Loucy (cell line): ENCODE data around the gene HIP1.

Experiments used
- H2AFZ ChIP-seq: fragments of 200-600 bp; sonication (generic); 2 replicates; pipeline ENCODE4 v1.6.0; 2016; ENCODE audit warnings: antibody characterized with exemption, mild to moderate bottlenecking, low read length, moderate library complexity
- H3F3A ChIP-seq: fragments of 200-600 bp; 2 replicates; pipeline ENCODE4 v1.6.0; 2016; ENCODE audit warnings: antibody characterized with exemption, low read depth, mild to moderate bottlenecking
- H3K27me3 ChIP-seq: fragments of 200-600 bp; sonication (generic); 2 replicates; pipeline ENCODE4 v1.6.1; 2014; ENCODE audit warnings: low read length, mild to moderate bottlenecking; ENCODE audit not compliant: insufficient read depth, poor library complexity, severe bottlenecking
- H3K36me3 ChIP-seq: fragments of 200-600 bp; sonication (generic); 2 replicates; pipeline ENCODE4 v1.6.1; 2016; ENCODE audit warnings: low read length; ENCODE audit not compliant: insufficient read depth
- H3K4me1 ChIP-seq: fragments of 200-600 bp; sonication (generic); 2 replicates; pipeline ENCODE4 v1.5.1; 2014; ENCODE audit warnings: low read length, mild to moderate bottlenecking; ENCODE audit not compliant: insufficient read depth, poor library complexity, severe bottlenecking
- H3K4me2 ChIP-seq: fragments of 200-600 bp; sonication (generic); 2 replicates; pipeline ENCODE4 v1.6.0; 2014; ENCODE audit warnings: antibody characterized with exemption, low read length, low read depth, mild to moderate bottlenecking; ENCODE audit not compliant: poor library complexity, severe bottlenecking
- H3K4me3 ChIP-seq: fragments of 200-600 bp; sonication (generic); 2 replicates; pipeline ENCODE4 v1.5.1; 2014; ENCODE audit warnings: low read length, mild to moderate bottlenecking, mixed read lengths; ENCODE audit not compliant: poor library complexity, severe bottlenecking
- H3K79me2 ChIP-seq: fragments of 200-600 bp; sonication (generic); 2 replicates; pipeline ENCODE4 v1.6.1; 2014; ENCODE audit warnings: low read length; ENCODE audit not compliant: insufficient read depth
- H3K9ac ChIP-seq: fragments of 200-600 bp; sonication (generic); 2 replicates; pipeline ENCODE4 v1.6.0; 2014; ENCODE audit warnings: mild to moderate bottlenecking, low read depth, low read length, moderate library complexity; ENCODE audit not compliant: poor library complexity, severe bottlenecking
- H3K9me2 ChIP-seq: fragments of 200-600 bp; sonication (generic); replicated peaks from 2 replicates; pipeline ENCODE4 v1.6.1; 2016; ENCODE audit warnings: low read depth, low read length, mixed read lengths
- H3K9me3 ChIP-seq: fragments of 200-600 bp; sonication (generic); 2 replicates; pipeline ENCODE4 v1.6.1; 2014; ENCODE audit warnings: mild to moderate bottlenecking, antibody characterized with exemption, low read length, low read depth; ENCODE audit not compliant: insufficient read depth
- H4K20me1 ChIP-seq: fragments of 200-600 bp; sonication (generic); 2 replicates; pipeline ENCODE4 v1.6.0; 2014; ENCODE audit warnings: antibody characterized with exemption, low read length, mild to moderate bottlenecking; ENCODE audit not compliant: insufficient read depth, poor library complexity, severe bottlenecking
- EZH2phosphoT487 ChIP-seq: fragments of 200-600 bp; IDR thresholded peaks from 2 replicates; pipeline ENCODE4 v1.6.1; 2018; ENCODE audit warnings: antibody characterized with exemption, mild to moderate bottlenecking, moderate library complexity, borderline replicate concordance
- TF ChIP-seq, protein P1 (sequence below): fragments of 200-600 bp; sonication (generic); conservative IDR thresholded peaks from 2 replicates; pipeline ENCODE4 v1.5.1; 2014; ENCODE audit warnings: mild to moderate bottlenecking, antibody characterized with exemption, low read length

HIP1 gene

DNA sequence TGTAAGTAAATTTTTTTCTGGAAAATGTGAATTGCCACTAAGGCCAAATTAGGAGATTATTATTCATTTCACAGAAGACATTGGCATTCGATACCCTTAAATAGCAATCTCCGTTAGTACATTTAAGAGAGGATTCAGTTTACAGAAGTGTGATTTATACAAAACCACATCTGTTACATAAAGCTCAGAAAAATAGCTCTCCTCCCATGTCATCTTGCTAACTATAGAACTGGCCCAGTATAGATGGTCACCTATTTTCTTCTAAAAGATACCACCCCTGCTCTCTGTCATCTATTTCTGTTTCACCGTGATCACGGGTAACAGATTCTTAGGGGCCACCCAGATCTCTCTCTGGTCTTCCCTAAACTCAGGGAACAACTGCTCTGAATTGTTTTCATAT, 119.1 kb downstream of the HIP1 start:
- Histone ChIP-seq H4K20me1 (no peaks in the 10 kb centered on the region), H3K9ac (no peak overlapping the region)

DNA sequence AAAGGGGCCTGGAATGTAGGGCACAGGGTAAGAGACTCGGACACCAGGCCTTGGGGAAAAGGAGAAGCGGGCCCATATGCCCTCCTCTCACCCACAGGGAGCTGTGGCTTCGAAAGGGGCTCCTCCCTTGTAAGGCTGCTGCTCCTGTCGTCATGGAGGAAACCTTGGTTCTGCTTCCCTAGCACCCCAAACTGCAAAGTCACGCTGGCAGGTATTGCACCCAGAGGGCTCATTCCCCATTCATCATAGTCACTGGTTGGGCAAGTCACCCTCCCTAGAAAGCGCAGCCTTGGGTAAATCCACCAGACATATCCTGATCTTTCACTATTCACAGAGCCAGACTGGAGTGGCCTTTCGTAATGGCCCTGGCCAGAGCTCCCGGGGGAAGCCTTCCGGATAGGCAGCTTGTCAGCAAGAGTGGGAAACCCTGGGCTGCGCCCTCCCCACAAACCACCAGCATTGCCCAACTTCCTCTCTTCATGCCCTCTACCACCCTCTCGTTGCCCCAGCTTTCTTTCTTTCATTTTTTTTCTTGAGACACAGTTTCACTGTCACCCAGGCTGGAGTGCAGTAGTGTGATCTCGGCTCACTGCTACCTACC, 121.0 kb downstream of the HIP1 start:
- Histone ChIP-seq H3K79me2 (no peaks in the 10 kb centered on the region), H2AFZ (peak overlapping the region; percentile 68; the same call in 1 of the 2 replicates), H4K20me1 (no peaks in the 10 kb centered on the region), H3K4me2 (peak overlapping the region; percentile 58), H3K9me3 (no peaks in the 10 kb centered on the region), H3K9ac (peak overlapping the region; percentile 1), H3K9me2 (no peaks in the 10 kb centered on the region), H3K4me3 (peak overlapping the region; percentile 24), H3K36me3 (no peaks in the 10 kb centered on the region), H3F3A (no peaks in the 10 kb centered on the region), H3K27me3 (no peaks in the 10 kb centered on the region), H3K4me1 (peaks cover 21% of the 10 kb centered on the region)
- TF ChIP-seq EZH2phosphoT487, result no peak
- TF ChIP-seq, protein P1, sequence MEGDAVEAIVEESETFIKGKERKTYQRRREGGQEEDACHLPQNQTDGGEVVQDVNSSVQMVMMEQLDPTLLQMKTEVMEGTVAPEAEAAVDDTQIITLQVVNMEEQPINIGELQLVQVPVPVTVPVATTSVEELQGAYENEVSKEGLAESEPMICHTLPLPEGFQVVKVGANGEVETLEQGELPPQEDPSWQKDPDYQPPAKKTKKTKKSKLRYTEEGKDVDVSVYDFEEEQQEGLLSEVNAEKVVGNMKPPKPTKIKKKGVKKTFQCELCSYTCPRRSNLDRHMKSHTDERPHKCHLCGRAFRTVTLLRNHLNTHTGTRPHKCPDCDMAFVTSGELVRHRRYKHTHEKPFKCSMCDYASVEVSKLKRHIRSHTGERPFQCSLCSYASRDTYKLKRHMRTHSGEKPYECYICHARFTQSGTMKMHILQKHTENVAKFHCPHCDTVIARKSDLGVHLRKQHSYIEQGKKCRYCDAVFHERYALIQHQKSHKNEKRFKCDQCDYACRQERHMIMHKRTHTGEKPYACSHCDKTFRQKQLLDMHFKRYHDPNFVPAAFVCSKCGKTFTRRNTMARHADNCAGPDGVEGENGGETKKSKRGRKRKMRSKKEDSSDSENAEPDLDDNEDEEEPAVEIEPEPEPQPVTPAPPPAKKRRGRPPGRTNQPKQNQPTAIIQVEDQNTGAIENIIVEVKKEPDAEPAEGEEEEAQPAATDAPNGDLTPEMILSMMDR, result no peak

More for the DNA sequence above, 119.1 kb downstream of the HIP1 start:
- TF ChIP-seq, protein P1, result no peak
- no peak for TF ChIP-seq EZH2phosphoT487
- Histone ChIP-seq H3K27me3 (no peaks in the 10 kb centered on the region), H2AFZ (no peak overlapping the region), H3K36me3 (no peaks in the 10 kb centered on the region), H3K4me2 (no peak overlapping the region), H3K4me1 (peaks cover 21% of the 10 kb centered on the region), H3F3A (no peaks in the 10 kb centered on the region), H3K9me2 (no peaks in the 10 kb centered on the region), H3K9me3 (no peaks in the 10 kb centered on the region), H3K4me3 (no peak overlapping the region), H3K79me2 (no peaks in the 10 kb centered on the region)

DNA sequence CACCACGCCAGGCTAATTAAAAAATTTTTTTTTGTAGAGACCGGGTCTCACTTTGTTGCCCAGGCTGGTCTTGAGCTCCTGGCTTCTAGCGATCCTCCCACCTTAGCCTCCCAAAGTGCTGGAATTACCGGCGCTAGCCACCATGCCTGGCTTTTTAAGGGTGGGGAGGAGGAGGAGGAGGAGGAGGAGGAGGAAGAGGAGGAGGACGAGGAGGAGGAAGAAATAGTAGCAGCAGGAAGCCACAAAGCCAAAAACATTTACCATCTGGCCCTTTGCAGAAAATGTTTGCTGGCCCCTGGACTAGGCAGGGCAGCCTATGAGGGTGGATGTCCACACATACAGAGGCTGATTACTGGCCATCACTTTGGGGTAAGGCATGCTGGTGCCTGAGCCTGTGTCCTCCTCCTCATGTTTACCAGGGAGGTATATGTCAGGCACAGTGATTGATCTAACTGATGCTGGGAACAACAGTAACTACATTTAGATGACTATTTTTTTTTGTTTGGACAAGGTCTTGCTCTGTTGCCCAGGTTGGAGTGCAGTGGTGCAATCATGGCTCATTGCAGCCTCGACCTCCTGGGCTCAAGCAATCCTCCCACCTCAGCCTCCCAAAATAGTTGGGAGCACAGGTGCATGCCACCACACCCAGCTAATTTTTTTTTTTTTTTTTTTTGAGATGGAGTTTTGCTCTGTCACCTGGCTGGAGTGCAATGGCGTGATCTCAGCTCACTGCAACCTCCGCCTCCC, 122.1 kb downstream of the HIP1 start:
- peaks cover 21% of the 10 kb centered on the region for H3K4me1 ChIP-seq
- H3K4me3 ChIP-seq, result no peak overlapping the region
- no peaks in the 10 kb centered on the region for H3K27me3 ChIP-seq
- H3K36me3 ChIP-seq, result no peaks in the 10 kb centered on the region
- no peaks in the 10 kb centered on the region for H3K9me3 ChIP-seq
- no peak overlapping the region for H3K9ac ChIP-seq
- H4K20me1 ChIP-seq, result no peaks in the 10 kb centered on the region
- H3K4me2 ChIP-seq, result peak overlapping the region; percentile 58
- no peaks in the 10 kb centered on the region for H3K9me2 ChIP-seq
- H3K79me2 ChIP-seq, result no peaks in the 10 kb centered on the region
- no peaks in the 10 kb centered on the region for H3F3A ChIP-seq
- H2AFZ ChIP-seq, result no peak overlapping the region
- TF ChIP-seq EZH2phosphoT487, result no peak
- TF ChIP-seq, protein P1, result no peak
